HCT116 (cell line): ENCODE data around the gene INTS6. TPM values are rescaled to one million over a fixed set of nuclear protein-coding genes. Genes with fewer than 3 reads are reported as not detected.

ENCODE experiments used
- ATAC-seq: fragments of 200-7000 bp; cut with Tn5 transposase; 2 replicates; pipeline ENCODE4 v1.9.1; 2020; ENCODE audit warnings: mild to moderate bottlenecking, moderate library complexity
- BruUV-seq: library from RNA; stranded (reverse); fragments of 400-500 nt; replicated peaks from 2 replicates; lab custom pipeline; 2021; lab: Mats Ljungman, UMichigan
- CTCF ChIA-PET: fragments of 300-600 bp; sonication (Branson Sonifier 250); formaldehyde crosslinking; loops from one replicate; lab custom pipeline; 2021; ENCODE audit warnings: antibody characterized with exemption; lab: Charles Lee
- POLR2A ChIA-PET: fragments of 300-600, 350-600 bp; sonication (Branson Sonifier 250); formaldehyde crosslinking; loops from one replicate; lab custom pipeline; 2021; ENCODE audit warnings: antibody characterized with exemption; lab: Charles Lee
- RAD21 ChIA-PET, 2 experiments: fragments of 300-600 bp; sonication (Branson Sonifier 250); formaldehyde crosslinking; loops; one replicate each; lab custom pipeline; 2023; ENCODE audit warnings: low total read pairs in 2 of 2; ENCODE audit not compliant: uncharacterized antibody in 2 of 2, unreplicated experiment in 2 of 2, low non-redundant PET in 1 of 2; lab: Charles Lee
- DNase-seq: peaks from one replicate; pipeline ENCODE4 v3.0.0-alpha.2; 2010; ENCODE audit warnings: low read depth, low spot score
- H2AFZ ChIP-seq: fragments of 200-600 bp; shearing (Covaris generic), sonication (generic); 2 replicates; pipeline ENCODE4 v1.6.1; 2017; ENCODE audit warnings: low read depth, mixed run types, mixed read lengths, antibody characterized with exemption, low read length; ENCODE audit not compliant: poor library complexity, severe bottlenecking
- H3K27ac ChIP-seq: 2 replicates; pipeline ENCODE4 v1.5.1; 2012; ENCODE audit warnings: low read depth, low read length
- H3K27me3 ChIP-seq: fragments of 200-600 bp; sonication (generic); 2 replicates; pipeline ENCODE4 v1.6.1; 2016; ENCODE audit warnings: mixed run types, low read length, mixed read lengths; ENCODE audit not compliant: insufficient read depth
- H3K36me3 ChIP-seq, 2 experiments: fragments of 200-500 bp in 1 of 2; fragments of 200-600 bp in 1 of 2; sonication (Bioruptor generic) in 1 of 2; sonication (generic) in 1 of 2; 2 replicates each; pipeline versions ENCODE4 v1.5.1 to v1.6.1; 2014 to 2016; ENCODE audit warnings: low read length in 2 of 2, inconsistent platforms in 1 of 2, mixed read lengths in 1 of 2, mixed run types in 1 of 2; ENCODE audit not compliant: insufficient read depth in 2 of 2, control insufficient read depth in 1 of 2
- H3K4me1 ChIP-seq, 2 experiments: fragments of 200-600 bp in 1 of 2; sonication (generic) in 1 of 2; 2 replicates each; pipeline versions ENCODE4 v1.5.1 to v1.6.1; 2012 to 2017; ENCODE audit warnings: low read length in 2 of 2, inconsistent platforms in 1 of 2, mild to moderate bottlenecking in 1 of 2, mixed read lengths in 1 of 2, mixed run types in 1 of 2, moderate library complexity in 1 of 2; ENCODE audit not compliant: insufficient read depth in 2 of 2, control insufficient read depth in 1 of 2
- H3K4me2 ChIP-seq: fragments of 200-600 bp; sonication (generic); 2 replicates; pipeline ENCODE4 v1.6.1; 2017; ENCODE audit warnings: mixed run types, low read length, mixed read lengths
- H3K4me3 ChIP-seq, 2 experiments: fragments of 200-600 bp in 1 of 2; sonication (generic) in 1 of 2; replicated peaks in 1 of 2; 2 replicates each; pipeline ENCODE4 v1.5.1; 2011 to 2016; ENCODE audit warnings: low read length in 2 of 2, control low read depth in 1 of 2, low read depth in 1 of 2, mild to moderate bottlenecking in 1 of 2, mixed read lengths in 1 of 2, mixed run types in 1 of 2
- H3K79me2 ChIP-seq: fragments of 200-600 bp; sonication (generic); 2 replicates; pipeline ENCODE4 v1.6.1; 2017; ENCODE audit warnings: mild to moderate bottlenecking, mixed run types, low read length, moderate library complexity, mixed read lengths; ENCODE audit not compliant: insufficient read depth
- H3K9ac ChIP-seq: fragments of 200-600 bp; sonication (generic); 2 replicates; pipeline ENCODE4 v1.6.1; 2016; ENCODE audit warnings: low read length, mixed read lengths
- H3K9me2 ChIP-seq: fragments of 200-600 bp; sonication (generic), shearing (Covaris generic); 2 replicates; pipeline ENCODE4 v1.6.1; 2017; ENCODE audit warnings: mixed run types, mild to moderate bottlenecking, moderate library complexity; ENCODE audit not compliant: insufficient read depth
- H3K9me3 ChIP-seq, 2 experiments: fragments of 200-500 bp in 1 of 2; fragments of 200-600 bp in 1 of 2; sonication (Bioruptor generic) in 1 of 2; sonication (generic) in 1 of 2; 2 replicates each; pipeline ENCODE4 v1.6.1; 2014 to 2017; ENCODE audit warnings: low read length in 2 of 2, mixed read lengths in 2 of 2, inconsistent platforms in 1 of 2, low read depth in 1 of 2, mild to moderate bottlenecking in 1 of 2, mixed run types in 1 of 2, moderate library complexity in 1 of 2; ENCODE audit not compliant: control insufficient read depth in 1 of 2, insufficient read depth in 1 of 2
- H4K20me1 ChIP-seq: fragments of 200-600 bp; sonication (generic), shearing (Covaris generic); 2 replicates; pipeline ENCODE4 v1.6.1; 2017; ENCODE audit warnings: mixed run types, mild to moderate bottlenecking, moderate library complexity; ENCODE audit not compliant: insufficient read depth
- CBX3 ChIP-seq: IDR thresholded peaks from 2 replicates; pipeline ENCODE4 v1.6.1; 2012; ENCODE audit warnings: low read depth
- CEBPB ChIP-seq: IDR thresholded peaks from 2 replicates; pipeline ENCODE4 v1.6.1; 2012; ENCODE audit warnings: low read depth
- EZH2 ChIP-seq: fragments of 200-600 bp; sonication (generic); IDR thresholded peaks from 2 replicates; pipeline ENCODE4 v1.6.1; 2017; ENCODE audit warnings: antibody characterized with exemption, mixed run types
- EZH2phosphoT487 ChIP-seq: fragments of 200-600 bp; IDR thresholded peaks from 2 replicates; pipeline ENCODE4 v1.6.1; 2018; ENCODE audit warnings: antibody characterized with exemption, borderline replicate concordance
- FOSL1 ChIP-seq: IDR thresholded peaks from 2 replicates; pipeline ENCODE4 v1.6.1; 2012; ENCODE audit warnings: low read depth
- JUND ChIP-seq: IDR thresholded peaks from 2 replicates; pipeline ENCODE4 v1.6.1; 2012
- SIN3A ChIP-seq: IDR thresholded peaks from 2 replicates; pipeline ENCODE4 v1.6.1; 2012; ENCODE audit warnings: low read depth
- TCF7L2 ChIP-seq: IDR thresholded peaks from 2 replicates; pipeline ENCODE4 v1.7.0; 2011; ENCODE audit warnings: borderline replicate concordance, inconsistent platforms; ENCODE audit not compliant: insufficient read depth, insufficient read length; ENCODE audit errors: extremely low read depth
- YY1 ChIP-seq: IDR thresholded peaks from 2 replicates; pipeline ENCODE4 v1.6.1; 2011; ENCODE audit warnings: low read length, low read depth, moderate library complexity, mild to moderate bottlenecking; ENCODE audit not compliant: insufficient replicate concordance; ENCODE audit errors: extremely low read depth
- ZBTB33 ChIP-seq: IDR thresholded peaks from 2 replicates; pipeline ENCODE4 v1.6.1; 2011; ENCODE audit warnings: mild to moderate bottlenecking, low read length, moderate library complexity; ENCODE audit not compliant: insufficient replicate concordance; ENCODE audit errors: extremely low read depth
- ZFX ChIP-seq: fragments of 450-650 bp; IDR thresholded peaks from 2 replicates; pipeline ENCODE4 v1.6.1; 2017
- ZNF274 ChIP-seq: fragments of 200-500 bp; sonication (Bioruptor generic); IDR thresholded peaks from 2 replicates; pipeline ENCODE4 v1.6.1; 2014; ENCODE audit warnings: mild to moderate bottlenecking, low read depth, low read length, inconsistent platforms
- intact Hi-C: fragments of 100-400 bp; cut with micrococcal nuclease; formaldehyde crosslinking; loops from 2 replicates; pipeline ENCODE4 v1.10.0; 2022
- total RNA-seq: library from RNA; stranded (reverse); gene quantifications from one replicate; pipeline ENCODE4 v1.2.1, GENCODE V29; 2021; ENCODE audit not compliant: unreplicated experiment
- TF ChIP-seq, protein P1 (sequence below), 3 experiments: fragments of 200-600 bp in 1 of 3; sonication (generic) in 1 of 3; IDR thresholded peaks in 2 of 3; conservative IDR thresholded peaks in 1 of 3; 2 replicates each; pipeline ENCODE4 v1.5.1; 2012 to 2017; ENCODE audit warnings: low read depth in 2 of 3, low read length in 2 of 3, antibody characterized with exemption in 1 of 3, borderline replicate concordance in 1 of 3, control low read depth in 1 of 3, mild to moderate bottlenecking in 1 of 3, mixed read lengths in 1 of 3, mixed run types in 1 of 3, moderate library complexity in 1 of 3; ENCODE audit not compliant: insufficient read depth in 1 of 3
- TF ChIP-seq, protein P2 (sequence below): IDR thresholded peaks from 2 replicates; pipeline ENCODE4 v1.6.1; 2012

The INTS6 gene
- total RNA-seq, 1 experiment from 2014 or later = 44.7 TPM

DNA sequence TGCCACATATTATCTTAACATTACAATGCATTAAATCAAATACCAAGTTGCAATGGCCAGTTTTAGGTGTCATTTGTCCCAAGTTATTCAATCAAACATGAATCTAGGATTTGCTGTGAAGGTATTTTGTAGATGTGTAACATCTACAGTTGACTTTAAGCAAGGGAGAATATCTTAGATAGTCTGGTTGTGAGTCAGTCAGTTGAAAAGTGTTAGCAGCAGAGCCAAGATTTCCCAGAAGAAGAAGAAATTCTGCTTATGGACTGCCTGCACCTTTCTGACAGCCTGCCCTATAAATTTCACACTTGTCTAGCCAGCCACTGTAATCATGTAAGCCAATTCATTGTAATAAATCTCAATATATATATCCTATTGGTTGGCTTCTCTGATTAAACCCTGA, 41.3 kb upstream of the INTS6 start:
- Histone ChIP-seq H3K27ac (no peak overlapping the region), H3K4me2 (no peak overlapping the region), H2AFZ (no peak overlapping the region), H3K27me3 (no peaks in the 10 kb centered on the region), H3K9me3 (no peaks in the 10 kb centered on the region), H3K79me2 (no peaks in the 10 kb centered on the region), H3K9ac (no peak overlapping the region), H3K9me2 (no peaks in the 10 kb centered on the region), H3K4me1 (no peaks in the 10 kb centered on the region), H3K4me3 (no peak overlapping the region), H3K36me3 (no peaks in the 10 kb centered on the region)
- CTCF ChIA-PET = no interaction called here
- intact Hi-C loops = no loop called here
- ATAC-seq = no peak
- TF ChIP-seq FOSL1 (no peak), EZH2 (no peak), SIN3A (no peak), EZH2phosphoT487 (no peak), ZBTB33 (no peak), CBX3 (no peak), TCF7L2 (no peak), YY1 (no peak), ZFX (no peak), JUND (no peak), ZNF274 (no peak), CEBPB (no peak)
- TF ChIP-seq, protein P1, sequence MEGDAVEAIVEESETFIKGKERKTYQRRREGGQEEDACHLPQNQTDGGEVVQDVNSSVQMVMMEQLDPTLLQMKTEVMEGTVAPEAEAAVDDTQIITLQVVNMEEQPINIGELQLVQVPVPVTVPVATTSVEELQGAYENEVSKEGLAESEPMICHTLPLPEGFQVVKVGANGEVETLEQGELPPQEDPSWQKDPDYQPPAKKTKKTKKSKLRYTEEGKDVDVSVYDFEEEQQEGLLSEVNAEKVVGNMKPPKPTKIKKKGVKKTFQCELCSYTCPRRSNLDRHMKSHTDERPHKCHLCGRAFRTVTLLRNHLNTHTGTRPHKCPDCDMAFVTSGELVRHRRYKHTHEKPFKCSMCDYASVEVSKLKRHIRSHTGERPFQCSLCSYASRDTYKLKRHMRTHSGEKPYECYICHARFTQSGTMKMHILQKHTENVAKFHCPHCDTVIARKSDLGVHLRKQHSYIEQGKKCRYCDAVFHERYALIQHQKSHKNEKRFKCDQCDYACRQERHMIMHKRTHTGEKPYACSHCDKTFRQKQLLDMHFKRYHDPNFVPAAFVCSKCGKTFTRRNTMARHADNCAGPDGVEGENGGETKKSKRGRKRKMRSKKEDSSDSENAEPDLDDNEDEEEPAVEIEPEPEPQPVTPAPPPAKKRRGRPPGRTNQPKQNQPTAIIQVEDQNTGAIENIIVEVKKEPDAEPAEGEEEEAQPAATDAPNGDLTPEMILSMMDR (IDR thresholded peaks at IDR 0.05 in 2 of 3, conservative IDR thresholded peaks at IDR 0.05 in 1 of 3; ENCODE audit: borderline replicate concordance in 1 of 3, insufficient read depth in 1 of 3, low read depth in 2 of 3, low read length in 2 of 3) = no peak
- TF ChIP-seq, protein P2, sequence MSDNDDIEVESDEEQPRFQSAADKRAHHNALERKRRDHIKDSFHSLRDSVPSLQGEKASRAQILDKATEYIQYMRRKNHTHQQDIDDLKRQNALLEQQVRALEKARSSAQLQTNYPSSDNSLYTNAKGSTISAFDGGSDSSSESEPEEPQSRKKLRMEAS = no peak
- TF ChIP-seq, all 23 proteins: peak for 0
- no TSS peak for BruUV-seq
- DNase-seq = no peak
- POLR2A ChIA-PET = no interaction called here
- RAD21 ChIA-PET = no interaction called here
- no peaks in the 10 kb centered on the region for H4K20me1 ChIP-seq
